Peyer's patch (tissue), 4 donors: ENCODE data around the gene FAM50A. TPM values are rescaled to one million over a fixed set of nuclear protein-coding genes. Genes with fewer than 3 reads are reported as not detected.

Source experiments
- DNase-seq, 3 donors: peaks; one replicate each; pipeline ENCODE4 v3.0.0-alpha.2; 2017 to 2019
- H3K27ac ChIP-seq, 4 donors: fragments of 200-600 bp; sonication (generic); one replicate each; pipeline ENCODE4 v1.5.1; 2016 to 2019
- H3K27me3 ChIP-seq, 2 donors: fragments of 200-600 bp; sonication (generic); one replicate each; pipeline ENCODE4 v1.5.1; 2019
- H3K36me3 ChIP-seq, 3 donors: fragments of 200-600 bp; sonication (generic); one replicate each; pipeline ENCODE4 v1.5.1; 2016 to 2019
- H3K4me1 ChIP-seq, 4 donors: fragments of 200-600 bp; sonication (generic); one replicate each; pipeline ENCODE4 v1.5.1; 2016 to 2019
- H3K4me3 ChIP-seq, 4 donors: fragments of 200-600 bp; sonication (generic); 1 replicate in 3 of 4; 2 replicates in 1 of 4; pipeline ENCODE4 v1.5.1; 2016 to 2019; ENCODE audit warnings: mild to moderate bottlenecking in 1 of 4
- H3K9me3 ChIP-seq, 4 donors: fragments of 200-600 bp; sonication (generic); one replicate each; pipeline ENCODE4 v1.5.1; 2016 to 2019; ENCODE audit warnings: mild to moderate bottlenecking in 1 of 4
- POLR2A ChIP-seq, 2 donors: fragments of 450-650 bp; IDR thresholded peaks; one replicate each; pipeline ENCODE4 v1.5.1; 2017; ENCODE audit warnings: antibody characterized with exemption in 2 of 2, mild to moderate bottlenecking in 2 of 2, moderate library complexity in 2 of 2
- total RNA-seq, 4 donors: library from RNA; depleted of rRNA; stranded (reverse); fragments of >200 nt; gene quantifications; one replicate each; pipeline ENCODE4 v1.1.0, GENCODE V29; 2016
- TF ChIP-seq, protein P1 (sequence below), 6 experiments: fragments of 450-650 bp in 4 of 6; fragments of 200-600 bp in 2 of 6; sonication (generic) in 1 of 6; IDR thresholded peaks; one replicate each; pipeline ENCODE4 v1.5.1; 2017 to 2019; ENCODE audit warnings: antibody characterized with exemption in 6 of 6, mild to moderate bottlenecking in 3 of 6, moderate library complexity in 1 of 6

Gene FAM50A
- total RNA-seq, 4 donors from 2014 or later: 35.6 to 212 (median 54.6) TPM

DNA sequence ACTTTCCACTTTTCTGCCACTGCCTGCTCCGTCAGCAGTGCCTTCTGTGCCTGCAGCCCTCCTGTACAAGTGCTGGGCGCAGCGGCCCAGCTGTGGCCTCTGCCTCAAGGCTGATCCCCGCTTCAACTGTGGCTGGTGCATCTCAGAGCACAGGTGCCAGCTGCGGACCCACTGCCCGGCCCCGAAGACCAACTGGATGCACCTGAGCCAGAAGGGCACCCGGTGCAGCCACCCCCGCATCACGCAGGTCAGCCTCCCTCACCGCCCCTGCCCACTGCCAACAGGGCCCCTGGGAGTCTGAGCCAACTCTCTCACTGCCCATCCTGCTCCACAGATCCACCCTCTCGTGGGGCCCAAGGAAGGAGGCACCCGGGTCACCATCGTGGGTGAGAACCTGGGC is 21.7 kb downstream of the FAM50A start:
- Histone ChIP-seq H3K27me3 (no peaks in the 10 kb centered on the region), H3K27ac (no peak overlapping the region), H3K4me1 (no peaks in the 10 kb centered on the region), H3K4me3 (no peak overlapping the region), H3K36me3 (peaks cover 0 to 19% (median 0%) of the 10 kb centered on the region in 3 donors), H3K9me3 (no peaks in the 10 kb centered on the region)
- DNase-seq: no peak
- TF ChIP-seq, protein P1, sequence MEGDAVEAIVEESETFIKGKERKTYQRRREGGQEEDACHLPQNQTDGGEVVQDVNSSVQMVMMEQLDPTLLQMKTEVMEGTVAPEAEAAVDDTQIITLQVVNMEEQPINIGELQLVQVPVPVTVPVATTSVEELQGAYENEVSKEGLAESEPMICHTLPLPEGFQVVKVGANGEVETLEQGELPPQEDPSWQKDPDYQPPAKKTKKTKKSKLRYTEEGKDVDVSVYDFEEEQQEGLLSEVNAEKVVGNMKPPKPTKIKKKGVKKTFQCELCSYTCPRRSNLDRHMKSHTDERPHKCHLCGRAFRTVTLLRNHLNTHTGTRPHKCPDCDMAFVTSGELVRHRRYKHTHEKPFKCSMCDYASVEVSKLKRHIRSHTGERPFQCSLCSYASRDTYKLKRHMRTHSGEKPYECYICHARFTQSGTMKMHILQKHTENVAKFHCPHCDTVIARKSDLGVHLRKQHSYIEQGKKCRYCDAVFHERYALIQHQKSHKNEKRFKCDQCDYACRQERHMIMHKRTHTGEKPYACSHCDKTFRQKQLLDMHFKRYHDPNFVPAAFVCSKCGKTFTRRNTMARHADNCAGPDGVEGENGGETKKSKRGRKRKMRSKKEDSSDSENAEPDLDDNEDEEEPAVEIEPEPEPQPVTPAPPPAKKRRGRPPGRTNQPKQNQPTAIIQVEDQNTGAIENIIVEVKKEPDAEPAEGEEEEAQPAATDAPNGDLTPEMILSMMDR (IDR thresholded peaks at IDR 0.05): no peak

GRCh38 chrX:154466036-154466435 is 22.1 kb downstream of the FAM50A start:
- Histone ChIP-seq H3K27ac (no peak overlapping the region), H3K4me3 (no peak overlapping the region), H3K9me3 (no peaks in the 10 kb centered on the region), H3K4me1 (no peaks in the 10 kb centered on the region), H3K27me3 (no peaks in the 10 kb centered on the region), H3K36me3 (peaks cover 0 to 19% (median 0%) of the 10 kb centered on the region in 3 donors)
- TF ChIP-seq, protein P1 (IDR thresholded peaks at IDR 0.05): no peak
- TF ChIP-seq POLR2A (IDR thresholded peaks at IDR 0.05): no peak
- DNase-seq: no peak

GRCh38 chrX:154466907-154467306 is 23.0 kb downstream of the FAM50A start:
- H3K27ac ChIP-seq: no peak overlapping the region
- no peaks in the 10 kb centered on the region for H3K27me3 ChIP-seq
- no peaks in the 10 kb centered on the region for H3K9me3 ChIP-seq
- TF ChIP-seq, protein P1 (IDR thresholded peaks at IDR 0.05): no peak
- no peak for TF ChIP-seq POLR2A (IDR thresholded peaks at IDR 0.05)
- DNase-seq: no peak
- H3K36me3 ChIP-seq: peaks cover 0 to 19% (median 0%) of the 10 kb centered on the region in 3 donors
- H3K4me1 ChIP-seq: no peaks in the 10 kb centered on the region
- H3K4me3 ChIP-seq: no peak overlapping the region

DNA sequence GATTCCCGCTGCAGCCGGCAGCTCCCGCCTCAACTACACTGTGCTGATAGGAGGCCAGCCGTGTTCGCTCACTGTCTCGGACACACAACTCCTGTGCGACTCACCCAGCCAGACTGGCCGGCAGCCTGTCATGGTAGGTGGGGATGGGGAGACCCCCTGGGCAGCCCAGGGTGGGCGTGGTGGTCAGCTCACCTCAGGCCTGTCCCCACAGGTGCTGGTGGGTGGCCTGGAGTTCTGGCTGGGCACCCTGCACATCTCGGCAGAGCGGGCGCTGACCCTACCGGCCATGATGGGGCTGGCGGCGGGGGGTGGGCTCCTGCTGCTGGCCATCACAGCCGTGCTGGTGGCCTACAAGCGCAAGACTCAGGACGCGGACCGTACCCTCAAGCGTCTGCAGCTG is 23.6 kb downstream of the FAM50A start:
- Histone ChIP-seq H3K4me3 (no peak overlapping the region), H3K27ac (no peak overlapping the region), H3K9me3 (no peaks in the 10 kb centered on the region), H3K4me1 (no peaks in the 10 kb centered on the region), H3K27me3 (no peaks in the 10 kb centered on the region), H3K36me3 (peaks cover 0 to 19% (median 0%) of the 10 kb centered on the region in 3 donors)
- DNase-seq: no peak
- TF ChIP-seq POLR2A (IDR thresholded peaks at IDR 0.05): no peak
- TF ChIP-seq, protein P1 (IDR thresholded peaks at IDR 0.05): no peak

DNA sequence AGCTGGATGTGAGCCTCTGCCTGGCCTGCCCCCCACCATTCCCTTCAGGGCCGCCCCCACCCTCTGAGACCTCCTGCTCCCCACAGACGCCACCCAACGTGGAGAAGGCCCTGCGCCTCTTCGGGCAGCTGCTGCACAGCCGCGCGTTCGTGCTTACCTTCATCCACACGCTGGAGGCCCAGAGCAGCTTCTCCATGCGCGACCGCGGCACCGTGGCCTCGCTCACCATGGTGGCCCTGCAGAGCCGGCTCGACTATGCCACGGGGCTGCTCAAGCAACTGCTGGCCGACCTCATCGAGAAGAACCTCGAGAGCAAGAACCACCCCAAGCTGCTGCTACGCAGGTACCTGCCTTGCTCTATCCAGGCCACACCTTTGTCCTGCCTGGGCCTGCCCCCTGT is 24.3 kb downstream of the FAM50A start:
- TF ChIP-seq POLR2A (IDR thresholded peaks at IDR 0.05): no peak
- TF ChIP-seq, protein P1 (IDR thresholded peaks at IDR 0.05): no peak
- Histone ChIP-seq H3K36me3 (peaks cover 0 to 19% (median 0%) of the 10 kb centered on the region in 3 donors), H3K9me3 (no peaks in the 10 kb centered on the region), H3K27me3 (no peaks in the 10 kb centered on the region), H3K4me1 (no peaks in the 10 kb centered on the region), H3K27ac (no peak overlapping the region), H3K4me3 (no peak overlapping the region)
- no peak for DNase-seq

GRCh38 chrX:154469114-154469513 is 25.2 kb downstream of the FAM50A start:
- H3K27me3 ChIP-seq: no peaks in the 10 kb centered on the region
- no peak for DNase-seq
- no peak for TF ChIP-seq POLR2A (IDR thresholded peaks at IDR 0.05)
- TF ChIP-seq, protein P1 (IDR thresholded peaks at IDR 0.05): no peak
- no peaks in the 10 kb centered on the region for H3K4me1 ChIP-seq
- H3K36me3 ChIP-seq: peaks cover 0 to 19% (median 0%) of the 10 kb centered on the region in 3 donors
- H3K4me3 ChIP-seq: no peak overlapping the region
- no peaks in the 10 kb centered on the region for H3K9me3 ChIP-seq
- H3K27ac ChIP-seq: no peak overlapping the region
